Hepatic stellate cell (primary cell): ENCODE results near the gene TMEM260.

Source experiments
- DNase-seq: peaks from one replicate; pipeline ENCODE4 v3.0.0; 2011; ENCODE audit warnings: low spot score

Gene TMEM260

DNA sequence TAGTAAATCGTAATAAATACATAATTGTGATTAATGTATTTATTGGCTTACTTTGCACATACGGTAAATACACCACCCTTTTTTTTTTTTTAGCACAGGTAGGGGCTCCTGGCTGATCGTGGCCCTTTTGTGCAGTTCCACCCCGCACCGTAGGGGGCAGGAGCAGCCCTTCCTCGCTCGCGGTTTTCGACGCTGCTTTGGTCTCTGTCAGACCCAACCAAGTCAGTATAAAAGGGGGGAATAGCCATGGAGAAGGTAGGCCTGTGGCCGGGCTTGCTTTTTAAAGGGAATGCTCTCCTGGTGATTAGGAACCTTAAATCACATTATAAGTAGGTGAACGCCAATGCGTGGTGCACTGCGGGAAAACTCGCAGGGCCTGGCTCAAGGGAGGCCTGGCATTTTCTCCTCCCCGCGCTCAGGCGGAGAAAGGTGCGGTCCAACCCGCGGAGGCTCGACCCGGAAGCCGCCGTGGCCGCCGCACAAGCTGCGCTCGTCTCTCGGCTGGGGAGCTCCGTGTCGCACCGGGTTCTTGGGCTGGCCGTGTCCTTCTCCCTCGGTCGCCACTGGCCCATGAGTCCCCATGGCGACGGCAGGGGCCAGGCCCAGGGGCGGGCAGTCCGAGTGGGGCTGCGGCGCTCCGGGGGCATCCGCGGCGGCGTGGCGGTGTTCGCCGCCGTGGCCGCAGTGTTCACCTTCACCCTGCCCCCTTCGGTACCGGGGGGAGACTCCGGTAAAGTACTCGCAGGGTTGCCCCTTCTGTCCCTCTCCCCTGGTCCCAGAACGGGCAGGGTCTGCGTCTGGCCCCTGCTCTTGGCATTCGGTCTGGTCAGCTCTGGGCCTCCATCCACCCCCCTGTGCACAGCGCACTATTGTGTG, at the start of gene TMEM260:
TMEM260 (plus strand) TSS at position 454 of the 876 bp plus-strand sequence; CDS start at position 571, 117 bp downstream.
- DNase-seq, result peak; percentile 84

DNA sequence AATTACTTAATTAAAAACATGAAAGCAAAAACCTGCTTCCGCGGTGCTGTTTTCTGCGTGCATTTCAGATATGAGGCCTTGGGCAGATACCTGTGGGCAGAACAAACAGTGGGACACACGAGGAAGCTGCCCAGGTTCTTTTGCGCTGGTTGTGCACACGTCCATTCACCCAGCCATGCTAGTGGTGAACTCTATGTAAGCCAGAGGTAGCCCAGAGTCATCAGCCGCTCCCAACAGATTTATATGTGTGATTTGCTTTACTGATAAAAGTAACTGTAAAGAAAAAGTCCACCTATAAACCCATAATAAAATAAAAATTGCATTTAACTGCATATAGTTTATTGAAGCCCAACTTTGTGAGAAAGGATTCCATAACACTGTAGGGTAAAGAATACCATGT, 47.1 kb upstream of the TMEM260 start:
- no peak for DNase-seq

DNA sequence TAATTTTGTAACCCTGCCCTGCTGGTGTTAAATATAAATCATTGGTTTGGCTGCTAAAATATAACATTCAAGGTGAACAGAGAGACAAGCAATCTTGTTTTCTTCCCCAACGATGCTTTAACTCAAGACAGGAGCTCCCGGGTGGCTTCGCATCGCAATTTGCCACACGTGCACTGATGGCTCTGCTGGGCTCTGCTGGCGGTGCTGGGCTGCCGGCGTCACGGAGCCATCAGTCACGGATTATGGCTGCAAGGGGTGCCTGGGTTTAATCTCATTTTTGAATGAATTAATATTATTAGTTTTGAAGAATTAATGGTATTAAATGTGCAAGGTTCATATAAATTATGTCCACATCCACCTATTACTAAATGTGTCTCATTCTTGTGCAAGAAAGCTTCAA, 44.9 kb upstream of the TMEM260 start:
- DNase-seq, result no peak

DNA sequence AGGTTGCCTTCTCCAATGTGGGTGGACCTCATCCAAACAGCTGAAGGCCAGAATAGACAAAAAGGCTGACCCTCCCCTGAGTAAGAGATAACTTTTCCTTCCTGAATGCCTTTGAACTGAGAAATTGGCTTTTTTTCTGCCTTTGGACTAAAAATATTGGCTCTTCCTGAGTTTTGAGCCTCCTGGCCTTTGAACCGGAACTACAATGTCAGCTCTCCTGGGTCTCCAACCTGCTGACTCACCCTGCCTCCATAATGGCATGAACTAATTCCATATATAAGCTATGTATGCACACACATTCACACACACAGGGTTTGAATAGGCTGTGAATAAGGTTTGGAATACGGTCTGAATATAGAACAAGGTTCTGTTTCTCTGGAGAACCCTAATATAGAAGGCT, 39.7 kb upstream of the TMEM260 start:
- DNase-seq, result no peak

DNA sequence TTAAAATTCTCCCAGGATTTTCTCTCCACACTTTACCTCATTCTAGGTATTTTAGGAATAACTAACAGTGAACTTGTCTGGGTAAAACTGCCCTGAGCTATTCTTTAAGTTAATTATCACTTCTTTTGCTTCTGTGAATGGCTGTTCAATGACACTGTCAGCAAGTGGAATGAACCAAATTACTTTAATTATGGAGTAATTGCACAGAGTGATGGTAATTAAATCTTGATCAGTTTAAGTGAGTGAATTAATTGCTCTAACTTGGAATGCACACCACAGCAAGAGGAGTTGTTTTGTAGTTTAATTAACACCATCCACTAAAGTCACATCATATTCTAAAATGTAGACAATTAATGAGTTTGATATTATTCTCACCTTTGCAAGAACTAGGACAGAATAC, 36.2 kb upstream of the TMEM260 start:
- DNase-seq, result no peak

DNA sequence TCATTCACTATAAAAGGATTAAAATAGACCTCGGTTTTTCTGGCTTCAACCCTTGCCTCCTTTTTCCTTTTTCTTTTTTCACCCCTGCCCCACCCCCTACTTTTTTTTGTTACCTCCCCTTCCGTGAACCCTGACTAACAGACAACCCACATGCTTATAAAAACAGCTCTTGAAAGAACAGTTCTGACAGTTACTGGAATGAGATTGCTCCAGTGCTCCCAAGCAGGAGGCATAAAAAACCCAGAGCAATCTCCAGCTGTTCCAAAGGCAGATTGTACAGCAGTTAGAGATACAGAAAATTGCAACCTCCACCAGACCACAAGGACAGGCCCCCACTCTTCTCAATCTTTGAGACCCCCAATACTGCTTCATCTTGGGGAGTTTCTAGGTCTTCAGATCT, 29.9 kb upstream of the TMEM260 start:
- DNase-seq, result no peak

DNA sequence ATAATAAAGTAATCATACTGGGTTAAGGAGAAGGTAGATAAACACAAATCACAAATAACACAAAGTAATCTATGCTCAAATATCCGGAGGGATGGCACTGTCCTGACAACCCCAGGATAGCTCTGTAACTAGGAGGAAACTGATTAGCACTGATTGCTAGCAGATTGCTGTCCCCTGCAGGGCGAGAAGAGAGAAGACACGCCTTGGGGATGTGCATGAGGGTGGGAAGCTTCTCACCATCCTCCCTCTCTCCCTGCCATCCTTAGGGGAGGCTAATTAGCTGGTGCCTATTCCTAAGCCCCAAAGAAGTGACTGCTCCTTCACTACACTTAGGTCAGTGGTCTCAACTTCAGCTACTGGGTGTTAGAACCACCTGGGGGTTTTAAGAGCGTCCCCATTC, 27.0 kb upstream of the TMEM260 start:
- DNase-seq, result no peak

DNA sequence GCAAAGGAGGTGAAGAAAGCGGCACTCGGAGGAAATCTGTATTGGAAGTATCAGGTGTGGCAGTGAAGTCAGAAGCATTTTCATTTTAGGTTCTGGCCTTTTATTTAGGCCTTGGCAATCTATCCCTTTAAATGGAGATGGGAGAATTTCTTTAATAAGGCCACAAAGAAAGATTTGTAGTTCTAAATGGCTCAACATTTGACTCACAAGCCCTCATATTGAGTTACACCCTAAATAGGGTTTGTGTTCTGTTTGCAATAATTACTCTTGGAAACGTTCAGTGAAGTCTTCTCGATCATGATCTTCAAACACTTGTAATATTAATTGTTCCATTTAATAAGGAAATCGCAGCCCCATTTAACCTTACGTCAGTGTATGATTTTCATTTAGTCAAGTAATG, 25.3 kb upstream of the TMEM260 start:
- DNase-seq, result no peak

DNA sequence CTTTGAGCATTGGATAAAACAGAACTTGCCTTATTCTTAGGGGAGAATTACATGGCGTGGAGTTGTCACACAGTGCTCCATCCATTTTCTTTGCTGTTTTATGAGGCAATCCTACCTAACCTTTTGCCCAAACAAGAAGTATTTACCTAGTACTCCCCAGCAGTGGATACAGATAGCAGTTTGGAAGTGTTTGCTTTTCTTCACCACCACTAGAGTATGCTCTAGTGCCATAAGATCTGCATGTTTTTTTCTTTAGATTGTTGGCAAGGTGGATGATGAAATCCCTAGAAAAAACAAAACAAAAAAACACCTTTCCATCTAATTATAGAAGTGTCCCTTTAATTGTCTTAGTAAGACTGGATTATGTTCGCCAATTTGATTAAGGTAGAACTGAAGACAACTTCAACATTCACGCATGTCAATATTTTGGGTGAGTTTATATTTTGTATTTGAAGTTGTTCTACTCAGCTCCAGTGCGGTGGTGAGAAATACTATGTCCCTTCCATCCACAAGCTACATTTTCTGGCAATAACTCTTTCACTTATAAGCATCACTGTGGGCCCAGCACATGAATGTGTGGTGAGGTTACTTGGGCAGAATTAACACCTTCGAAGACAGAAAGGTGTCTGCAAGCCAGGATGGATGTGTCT, 23.6 kb upstream of the TMEM260 start:
- no peak for DNase-seq

DNA sequence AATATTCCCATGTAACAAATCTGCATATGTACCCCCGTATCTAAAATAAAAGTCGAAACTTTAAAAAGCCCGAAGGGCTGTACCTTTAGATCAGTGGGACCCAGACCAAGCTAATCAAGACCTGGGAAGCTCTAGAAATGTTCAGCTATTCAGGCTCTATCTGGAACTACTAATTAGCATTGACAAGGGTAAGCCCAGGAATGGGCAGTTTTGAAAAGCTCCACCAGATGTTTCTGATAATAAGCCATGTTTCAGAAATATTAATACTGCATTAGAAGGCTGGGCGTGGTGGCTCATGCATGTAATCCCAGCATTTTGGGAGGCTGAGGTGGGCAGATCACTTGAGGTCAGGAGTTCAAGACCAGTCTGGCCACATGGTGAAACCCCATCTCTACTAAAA, 20.4 kb upstream of the TMEM260 start:
- DNase-seq, result no peak

DNA sequence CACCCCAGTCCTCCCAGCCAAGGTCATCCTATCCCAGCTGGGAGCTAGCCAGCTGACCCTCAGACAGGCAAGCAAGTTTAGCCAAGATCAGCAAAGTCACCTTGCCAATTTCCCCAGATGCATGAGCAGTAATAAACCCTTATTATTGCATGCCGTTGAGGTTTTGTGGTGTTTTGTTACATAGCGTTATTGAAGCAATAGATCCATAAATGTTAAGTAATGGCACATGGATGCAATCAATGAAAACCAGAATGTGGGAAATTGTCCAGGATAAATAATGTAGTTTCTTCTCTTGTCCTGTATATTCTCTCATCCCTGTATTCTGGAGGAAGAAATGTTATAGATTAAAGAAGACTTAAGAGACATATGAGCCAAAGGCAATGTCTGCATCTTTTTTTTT, 18.0 kb upstream of the TMEM260 start:
- DNase-seq, result no peak

DNA sequence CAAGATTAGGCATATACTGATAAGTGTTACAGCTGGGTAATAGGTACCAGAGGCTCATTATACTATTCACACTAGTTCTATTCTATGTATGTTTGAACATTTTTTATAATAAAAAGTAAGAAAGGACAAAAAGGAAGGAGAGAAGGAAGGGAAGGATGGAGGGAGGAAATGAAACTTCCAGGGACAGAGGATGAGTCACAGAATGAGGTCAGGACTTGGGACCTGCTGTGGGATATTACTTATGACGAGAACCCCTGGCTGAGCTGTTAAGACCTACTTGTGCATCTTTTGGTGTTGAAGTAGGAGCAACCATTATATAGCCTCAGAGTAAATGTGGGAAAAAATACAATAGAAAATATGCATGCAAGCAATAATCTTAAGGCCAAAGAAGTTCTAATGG, 16.7 kb upstream of the TMEM260 start:
- DNase-seq, result no peak

DNA sequence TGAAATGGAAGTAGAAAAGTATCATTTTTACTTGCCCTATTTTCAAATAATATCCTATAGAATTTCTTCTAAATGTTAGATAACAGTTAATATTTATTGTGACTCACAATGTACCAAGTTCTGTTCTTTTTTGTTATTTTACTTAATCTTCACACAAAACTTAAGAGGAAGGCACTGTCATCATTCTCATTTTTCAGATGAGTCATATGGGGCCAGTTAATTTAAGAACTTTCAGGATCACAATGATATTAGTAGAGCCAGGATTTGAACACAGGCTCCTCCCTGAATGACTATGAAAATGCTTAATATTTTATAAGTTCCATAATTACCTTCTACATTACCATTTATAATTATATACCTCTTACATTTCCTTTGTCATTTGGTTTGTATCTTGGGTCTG, 10.4 kb upstream of the TMEM260 start:
- no peak for DNase-seq

DNA sequence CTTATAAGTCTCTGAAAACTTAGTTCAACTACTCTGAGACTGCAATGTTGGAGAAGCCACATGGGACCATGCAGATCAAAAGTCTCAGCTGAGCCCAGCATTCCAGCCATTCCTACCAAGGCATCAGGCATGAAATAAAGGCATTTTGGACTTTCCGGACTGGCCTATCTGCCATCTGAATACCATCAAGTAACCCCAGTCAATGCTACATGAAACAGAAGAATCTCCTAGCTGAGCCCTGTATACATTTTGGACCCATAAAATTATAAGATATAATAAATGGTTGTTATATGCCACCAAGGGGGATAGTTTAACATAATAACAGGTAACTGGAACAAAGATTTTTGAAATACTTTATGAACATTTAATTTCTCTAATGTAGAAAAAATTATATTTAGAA, 9.3 kb upstream of the TMEM260 start:
- no peak for DNase-seq

DNA sequence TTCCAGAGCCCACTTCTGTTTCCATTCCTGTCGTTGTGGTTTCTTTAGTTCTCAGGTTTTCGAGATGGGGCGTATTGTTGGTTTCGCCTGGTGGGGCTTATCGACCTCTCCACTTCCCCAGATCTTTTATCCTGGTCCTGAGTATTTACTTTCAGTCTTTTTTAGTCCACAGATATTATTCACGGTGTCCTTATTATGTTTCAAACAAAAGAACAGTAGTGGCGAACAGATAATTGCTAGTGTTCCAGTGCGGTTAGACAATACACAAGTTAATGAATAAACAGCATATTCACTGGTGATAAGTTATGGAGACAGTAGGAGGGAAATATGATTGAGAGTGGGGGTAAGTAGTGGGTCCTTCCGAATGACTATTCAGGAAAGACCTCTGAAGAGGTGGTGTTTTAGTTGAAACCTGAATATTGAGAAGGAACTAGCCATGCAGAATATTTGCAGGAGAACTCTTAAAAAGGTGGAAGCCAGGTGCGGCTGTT, 668 bp downstream of the TMEM260 start:
- no peak for DNase-seq

DNA sequence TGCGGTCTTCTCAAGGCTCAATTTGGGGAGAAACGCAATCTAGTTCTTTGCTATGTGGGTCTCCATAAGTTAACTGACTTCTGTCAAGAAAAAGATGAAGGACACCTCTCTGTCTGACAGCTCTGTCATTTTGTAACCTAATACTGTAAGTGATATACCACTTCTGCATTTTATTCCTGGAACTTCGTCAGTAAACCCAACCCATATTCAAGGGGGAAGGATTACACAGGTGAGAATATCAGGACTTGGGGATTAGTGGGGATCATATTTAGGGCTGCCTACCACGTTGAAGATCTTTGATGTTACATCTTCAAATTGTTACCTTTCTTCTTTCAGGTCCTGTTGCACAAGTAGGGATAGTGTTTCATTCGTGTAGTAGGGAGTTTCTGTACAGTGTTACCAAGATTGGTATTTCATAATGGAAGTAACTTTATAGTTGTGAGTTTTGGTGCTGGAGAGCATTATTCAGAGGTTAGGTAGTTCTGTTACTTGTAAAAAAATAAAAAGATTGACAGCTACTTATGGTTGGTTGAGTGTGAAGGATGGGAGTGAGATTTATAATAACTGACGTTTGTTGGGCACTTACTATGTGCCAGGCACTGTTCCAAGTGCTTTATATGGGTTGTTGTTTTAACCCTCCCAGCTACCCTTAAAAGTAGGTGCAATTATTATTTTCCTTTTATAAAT, 1.6 kb downstream of the TMEM260 start:
- no peak for DNase-seq

DNA sequence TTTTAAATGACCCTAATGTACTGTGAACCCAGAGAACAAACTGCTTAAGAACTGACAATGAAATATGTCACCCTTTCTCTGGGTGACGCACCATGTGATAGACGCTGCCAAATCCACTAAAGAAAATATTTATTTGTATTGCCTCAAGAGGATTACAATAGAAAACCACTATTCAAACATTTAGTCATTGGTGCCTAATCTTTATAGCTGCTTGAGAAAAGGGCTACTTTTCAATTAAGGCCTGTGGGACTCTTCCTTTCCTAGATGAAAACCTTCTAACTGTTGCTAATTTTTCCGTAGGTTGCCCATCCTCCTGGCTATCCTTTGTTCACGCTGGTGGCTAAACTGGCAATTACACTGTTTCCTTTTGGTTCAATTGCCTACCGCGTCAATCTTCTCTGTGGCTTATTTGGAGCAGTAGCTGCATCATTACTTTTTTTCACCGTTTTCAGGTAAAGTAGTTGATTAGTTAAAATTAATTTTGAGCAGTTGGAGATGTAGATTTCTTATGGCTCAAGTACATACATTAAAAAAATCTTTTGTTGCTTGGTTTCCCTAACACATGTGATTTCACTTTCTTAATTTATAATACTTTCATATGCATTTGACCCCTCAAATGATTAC, 6.0 kb downstream of the TMEM260 start:
- no peak for DNase-seq

DNA sequence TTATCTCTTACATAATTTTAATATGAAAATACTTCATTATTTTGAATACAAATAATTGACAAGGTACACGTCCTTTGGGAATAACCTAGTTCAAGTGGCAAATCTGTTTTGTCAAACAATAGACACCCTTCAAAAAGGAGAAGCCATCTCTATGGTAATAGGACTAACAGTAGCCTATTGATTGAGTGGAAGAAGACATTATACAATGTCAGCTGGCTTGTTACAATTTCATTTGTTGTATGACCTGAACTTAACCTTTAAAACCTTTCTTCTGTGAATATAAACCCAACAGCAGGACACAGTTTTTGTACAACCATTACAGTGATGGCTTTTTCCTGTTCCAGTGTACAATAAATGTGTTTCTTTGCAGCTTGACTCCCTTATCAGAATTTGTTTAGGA, 8.1 kb downstream of the TMEM260 start:
- no peak for DNase-seq

DNA sequence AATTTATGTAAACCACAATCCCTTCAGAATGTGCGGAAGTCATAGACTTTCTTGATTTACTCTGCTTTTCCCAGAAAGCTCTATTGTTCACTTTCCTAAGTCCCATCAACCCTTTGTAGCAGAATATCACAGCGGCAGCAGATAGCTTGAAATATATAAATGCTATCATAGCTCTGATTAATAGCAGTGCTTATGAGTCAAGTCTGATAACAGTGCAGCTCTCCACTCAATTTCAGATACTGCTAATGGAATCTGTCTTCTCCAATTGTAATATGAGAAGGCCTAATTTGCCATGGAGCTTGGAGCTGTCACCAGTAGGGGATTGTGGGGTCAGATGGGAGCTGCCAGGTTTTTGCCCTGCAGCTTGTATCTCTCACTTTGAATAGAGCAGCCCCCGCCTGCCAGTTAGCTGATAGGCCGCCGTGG, 10.9 kb downstream of the TMEM260 start:
- DNase-seq, result no peak

DNA sequence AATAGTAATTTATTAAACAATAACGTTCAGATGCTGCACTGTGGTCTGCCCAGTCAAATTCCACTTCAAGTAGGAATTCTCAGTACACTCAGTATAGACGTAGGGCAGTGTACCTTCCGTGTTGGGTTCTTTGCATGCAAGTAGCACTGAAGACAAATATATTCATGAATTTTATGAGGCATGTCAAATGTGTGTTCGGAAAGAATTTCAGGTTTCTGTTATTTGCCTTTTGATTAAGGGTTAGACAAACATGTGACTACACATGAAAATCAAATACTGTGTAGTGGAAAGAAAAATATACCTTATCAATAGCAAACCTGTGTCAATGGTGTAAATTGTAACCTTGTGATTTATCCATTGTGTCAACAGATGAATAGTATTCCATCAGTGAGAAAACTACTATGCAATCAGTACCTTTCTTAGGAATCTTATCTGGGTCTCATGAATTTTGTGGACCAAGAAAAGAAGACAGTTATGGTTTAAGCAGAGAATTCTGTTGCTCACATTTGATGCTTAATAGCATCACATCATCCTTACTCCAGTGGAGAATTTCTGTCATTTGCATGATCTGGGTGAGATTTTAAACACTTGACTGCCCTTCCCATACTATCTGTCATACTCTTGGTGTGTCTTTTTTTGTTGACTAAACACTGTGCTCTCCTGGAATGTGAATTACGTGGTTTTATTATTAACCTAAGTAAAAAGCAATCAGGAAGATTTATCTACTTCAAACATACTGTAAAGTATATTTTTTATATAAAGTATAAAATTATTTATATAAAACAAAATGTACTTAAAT, 13.3 kb downstream of the TMEM260 start:
- DNase-seq, result no peak

DNA sequence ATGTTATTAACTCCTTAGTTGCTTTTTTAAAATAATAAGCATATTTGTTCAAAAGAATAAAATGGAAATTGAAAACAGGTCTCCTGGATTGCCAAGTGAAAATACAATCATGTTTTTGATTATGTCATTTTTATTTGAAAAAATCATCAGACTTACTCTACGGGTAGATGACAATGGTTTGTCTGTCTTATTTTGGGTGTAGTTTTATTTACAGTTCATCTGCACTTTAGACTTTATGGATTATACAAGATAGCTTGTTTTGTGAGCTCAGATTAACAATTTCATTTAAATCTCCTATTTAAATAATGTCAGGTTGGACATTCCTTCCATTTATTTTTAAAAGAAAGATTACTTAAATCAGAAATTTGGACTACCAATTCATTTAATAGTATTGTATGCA, 14.8 kb downstream of the TMEM260 start:
- no peak for DNase-seq

DNA sequence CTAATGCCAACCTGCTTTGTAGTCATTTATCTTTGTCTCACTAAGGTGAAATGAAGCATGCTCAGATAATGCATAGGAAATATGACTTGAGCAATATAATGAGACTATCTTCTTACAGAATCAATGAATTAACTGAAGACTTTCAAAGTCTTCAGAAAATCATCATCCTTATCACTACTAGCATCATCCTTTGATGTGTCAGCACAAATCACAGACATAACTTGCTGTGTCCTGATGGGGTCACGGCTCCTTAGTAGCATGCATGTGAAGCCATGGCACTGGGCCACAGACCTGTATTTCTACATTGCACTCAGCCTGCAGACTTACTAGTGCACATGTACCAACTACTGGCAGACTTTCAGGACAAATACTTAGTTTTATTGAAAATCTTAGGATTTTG, 18.9 kb downstream of the TMEM260 start:
- no peak for DNase-seq
